Measurements from ENCODE around the gene OLFM4. TPM values are rescaled to one million over a fixed set of nuclear protein-coding genes. Genes with fewer than 3 reads are reported as not detected.

OLFM4 gene
- total RNA-seq, 4 donors from 2014 or later: 0.11 to 3.5 TPM; not detected in 2

- Histone ChIP-seq H3K4me1 (peaks cover 3 to 8% of the 10 kb centered on the region in 2 donors), H3K27ac (no peak overlapping the region), H3K27me3 (no peaks in the 10 kb centered on the region), H3K9me3 (no peaks in the 10 kb centered on the region), H3K4me3 (replicated peaks in 1 of 3) (no peak overlapping the region), H3K36me3 (no peaks in the 10 kb centered on the region)
- intact Hi-C loops (cut with DNase I): no loop called here
- TF ChIP-seq POLR2A (IDR thresholded peaks at IDR 0.05): no peak
- TF ChIP-seq CTCF (IDR thresholded peaks at IDR 0.05): no peak
- 83 to 91% methylated on average over 5 of the region's 5 CpGs for WGBS, 2 donors
- no peak for DNase-seq
Measured at GRCh38 chr13:52997951-52998876, 30.4 kb upstream of the OLFM4 start.

- no peak for DNase-seq
- TF ChIP-seq POLR2A (IDR thresholded peaks at IDR 0.05) (no peak), CTCF (IDR thresholded peaks at IDR 0.05) (no peak)
- intact Hi-C loops (cut with DNase I): no loop called here
- H3K36me3 ChIP-seq: no peaks in the 10 kb centered on the region
- H3K4me1 ChIP-seq: peaks cover under 1 to 8% of the 10 kb centered on the region in 2 donors
- no peaks in the 10 kb centered on the region for H3K27me3 ChIP-seq
- WGBS, 2 donors: 69 to 70% methylated on average over 4 of the region's 4 CpGs
- no peak overlapping the region for H3K4me3 ChIP-seq (replicated peaks in 1 of 3)
- H3K9me3 ChIP-seq: no peaks in the 10 kb centered on the region
- H3K27ac ChIP-seq: no peak overlapping the region
Measured at GRCh38 chr13:52999093-52999696, 29.4 kb upstream of the OLFM4 start.

GRCh38 chr13:53001444-53002225 lies 27.0 kb upstream of the OLFM4 start:
- no peak overlapping the region for H3K4me3 ChIP-seq (replicated peaks in 1 of 3)
- no peaks in the 10 kb centered on the region for H3K27me3 ChIP-seq
- 95 to 99% methylated on average over 4 of the region's 4 CpGs for WGBS, 2 donors
- no peaks in the 10 kb centered on the region for H3K4me1 ChIP-seq
- TF ChIP-seq CTCF (IDR thresholded peaks at IDR 0.05) (no peak), POLR2A (IDR thresholded peaks at IDR 0.05) (no peak)
- H3K9me3 ChIP-seq: no peaks in the 10 kb centered on the region
- intact Hi-C loops (cut with DNase I): no loop called here
- no peak for DNase-seq
- H3K36me3 ChIP-seq: no peaks in the 10 kb centered on the region
- H3K27ac ChIP-seq: no peak overlapping the region

GRCh38 chr13:53004573-53004972 lies 24.0 kb upstream of the OLFM4 start:
- H3K36me3 ChIP-seq: no peaks in the 10 kb centered on the region
- peak in 1 of 2 donors; percentile 15 for DNase-seq
- no peak overlapping the region for H3K27ac ChIP-seq
- no peaks in the 10 kb centered on the region for H3K27me3 ChIP-seq
- no peaks in the 10 kb centered on the region for H3K9me3 ChIP-seq
- no peak for TF ChIP-seq POLR2A (IDR thresholded peaks at IDR 0.05)
- TF ChIP-seq CTCF (IDR thresholded peaks at IDR 0.05): peak in 1 of 6 experiments; percentile 16
- intact Hi-C loops (cut with DNase I): no loop called here
- H3K4me3 ChIP-seq (replicated peaks in 1 of 3): no peak overlapping the region
- H3K4me1 ChIP-seq: peaks cover 0 to 4% of the 10 kb centered on the region in 2 donors
- 80 to 93% methylated on average over 2 of the region's 2 CpGs for WGBS, 2 donors

Measured in thyroid gland (tissue), 4 donors.